HG03558 (cell line): ENCODE results near the gene CSF3.

ENCODE experiments used
- ATAC-seq: cut with Tn5 transposase; IDR thresholded peaks from one replicate; pipeline ENCODE4 v1.9.1; 2021; ENCODE audit warnings: moderate number of reproducible peaks; ENCODE audit not compliant: unreplicated experiment; ENCODE audit errors: extremely low read depth

The CSF3 gene

DNA sequence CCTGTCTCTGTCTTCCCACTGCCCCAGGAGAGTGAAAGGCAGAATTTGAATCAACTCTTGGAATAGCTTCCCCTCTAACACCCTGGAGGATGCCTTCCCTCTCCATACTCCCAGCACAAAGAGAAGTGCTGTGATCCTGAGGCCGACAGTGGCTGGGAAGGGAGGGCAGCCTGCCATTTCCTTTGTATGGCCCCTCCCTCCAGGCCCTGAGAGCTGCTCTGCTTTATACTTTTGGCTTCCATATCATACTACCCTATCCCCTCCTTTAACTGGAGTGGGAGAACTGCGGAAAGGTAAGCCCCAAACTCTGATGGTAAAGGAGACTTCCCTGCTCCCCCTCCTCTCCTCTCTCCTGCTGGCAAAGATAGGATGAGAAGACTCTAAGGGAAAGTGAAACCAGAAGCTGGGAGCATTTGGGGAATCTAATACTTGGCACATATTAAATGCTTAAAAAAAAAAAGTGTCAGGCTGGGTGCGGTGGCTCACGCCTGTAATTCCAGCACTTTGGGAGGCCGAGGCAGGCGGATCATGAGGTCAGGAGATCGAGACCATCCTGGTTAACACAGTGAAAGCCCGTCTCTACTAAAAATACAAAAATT lies 43.0 kb downstream of the CSF3 start:
- no peak for ATAC-seq

- no peak for ATAC-seq
These were observed 43.6 kb downstream of the CSF3 start for GRCh38 chr17:40058865-40059264.

- no peak for ATAC-seq
These were observed 44.7 kb downstream of the CSF3 start for GRCh38 chr17:40059729-40060475.

DNA sequence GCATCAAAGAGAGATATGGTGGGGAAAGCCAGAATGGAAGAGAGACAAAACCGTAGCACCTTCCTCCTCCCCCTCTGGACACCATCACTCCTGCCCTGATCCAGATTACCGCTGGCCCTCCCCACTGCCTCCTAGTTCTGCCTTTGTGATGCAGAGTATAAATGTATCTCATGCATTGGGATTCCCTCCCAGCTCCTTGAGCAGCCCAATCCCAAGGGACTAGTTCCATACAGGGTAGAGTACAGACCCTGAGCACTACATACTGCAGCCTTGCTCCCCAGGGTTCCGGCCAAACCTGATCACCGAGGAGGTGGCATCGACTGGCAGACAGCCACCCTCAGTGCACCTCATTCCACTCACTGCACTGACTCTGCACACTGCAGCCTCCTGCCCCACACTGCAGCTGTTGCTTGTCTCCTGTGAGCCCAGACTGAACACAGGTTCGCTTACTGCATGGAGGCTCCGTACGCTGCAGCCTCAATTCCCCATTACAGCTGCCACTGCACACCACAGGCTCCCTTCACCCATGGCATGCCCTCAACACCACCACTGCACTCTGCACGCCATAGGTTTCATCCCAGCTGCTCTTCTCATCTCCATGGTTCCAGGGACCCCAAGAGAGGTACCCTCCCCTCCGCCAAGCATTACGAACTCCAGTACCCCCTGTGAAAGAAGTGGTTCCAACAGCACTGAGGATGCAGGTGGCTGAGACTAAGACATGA lies 45.8 kb downstream of the CSF3 start:
- ATAC-seq, result no peak

- no peak for ATAC-seq
These were observed 46.4 kb downstream of the CSF3 start for GRCh38 chr17:40061609-40062038.

DNA sequence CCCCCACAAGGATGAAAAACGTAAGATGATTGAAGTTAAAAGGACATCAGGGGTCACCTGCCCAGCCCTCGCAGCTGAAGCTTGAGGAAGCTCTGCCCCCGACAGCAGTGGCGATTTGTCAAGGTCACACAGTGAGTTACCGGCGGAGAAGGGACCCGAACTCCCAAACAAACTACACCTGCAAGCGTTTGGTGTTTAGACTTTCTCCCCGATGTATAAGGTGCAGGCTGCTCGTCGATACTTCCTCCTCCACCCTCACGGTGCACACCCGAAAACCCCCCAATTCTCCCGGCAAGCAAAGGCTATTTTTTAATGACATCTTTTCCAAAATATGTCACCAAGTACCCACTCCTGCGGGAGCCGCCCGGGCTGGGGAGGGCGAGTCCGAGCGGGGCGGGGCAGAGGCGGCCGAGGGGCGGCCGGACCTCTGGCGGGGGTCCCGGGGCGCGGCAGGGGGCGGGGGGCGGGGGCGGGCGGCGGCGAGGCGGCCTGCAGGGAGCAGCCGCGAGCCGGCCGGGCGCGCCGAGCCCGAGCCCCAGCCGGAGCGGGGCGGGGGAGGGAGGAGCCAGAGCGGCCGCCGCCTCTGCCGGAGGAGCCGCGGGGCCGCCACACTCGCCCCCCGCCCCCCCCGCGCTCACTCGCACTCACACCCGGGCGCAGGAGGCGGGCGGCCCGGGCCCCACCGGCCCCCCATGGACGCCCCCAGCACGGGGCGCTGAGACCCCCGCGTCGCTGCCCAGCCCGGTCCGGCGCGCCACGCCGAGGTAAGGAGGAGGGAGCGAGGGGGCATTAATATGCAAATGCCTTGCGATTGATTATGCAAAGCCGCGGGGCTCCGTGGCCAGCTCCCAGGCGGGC lies 47.3 kb downstream of the CSF3 start, which contains the start of gene THRA:
TSS of gene THRA (plus strand) at position 637 of the 858 bp plus-strand sequence. CDS start 11,524 bp downstream, outside the sequence.
- no peak for ATAC-seq

GRCh38 chr17:40063187-40063771 lies 48.0 kb downstream of the CSF3 start:
- no peak for ATAC-seq

DNA sequence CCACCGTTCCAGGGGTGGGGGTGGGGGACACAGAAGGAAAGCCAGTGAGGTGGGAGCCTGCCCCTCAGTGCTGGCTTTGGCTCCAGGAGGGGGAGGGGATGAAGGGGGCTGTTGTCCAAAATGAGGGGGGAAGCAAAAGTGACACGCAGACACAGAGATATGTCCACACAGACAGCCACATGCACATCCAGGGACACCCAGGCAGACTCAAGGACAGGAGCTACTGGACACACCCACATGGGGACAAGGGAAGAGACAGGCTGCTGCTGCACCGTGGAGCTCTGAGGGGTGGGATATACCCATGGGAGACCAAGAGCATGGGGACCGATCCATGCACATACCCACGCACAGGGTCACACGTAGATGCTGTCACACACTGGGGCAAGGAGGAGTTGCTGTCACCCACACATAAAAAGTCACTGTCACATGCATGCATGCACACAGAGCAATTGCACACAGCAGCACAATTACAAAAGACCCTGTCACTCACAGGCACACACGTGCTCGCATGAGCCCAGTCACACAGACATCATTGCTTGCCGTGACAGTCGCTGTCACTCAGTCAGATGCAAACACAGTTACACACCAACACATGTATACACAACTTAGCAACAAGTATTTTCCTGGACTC lies 48.8 kb downstream of the CSF3 start:
- no peak for ATAC-seq

- no peak for ATAC-seq
These were observed 49.9 kb downstream of the CSF3 start for GRCh38 chr17:40064971-40065768.

GRCh38 chr17:40065769-40066510 lies 50.7 kb downstream of the CSF3 start:
- no peak for ATAC-seq
